ENCODE measurements around the gene MCEE.
"Not testable (repeated sequence)": the region's sequence is repeated elsewhere in the genome, so short reads cannot be mapped to it uniquely, and the experiment has no call there.

The MCEE gene

GRCh38 chr2:71130152-71130904 is at the start of gene MCEE, which contains the start of gene MPHOSPH10:
Gene MCEE, minus strand, starts transcription at chr2:71130229. Its CDS starts 10 bp downstream, at chr2:71130219.
Gene MPHOSPH10, plus strand, starts transcription at chr2:71130634. Its CDS starts 32 bp downstream, at chr2:71130666.
- no peaks in the 10 kb centered on the region for H3K27me3 Mint-ChIP-seq
- H3K27ac Mint-ChIP-seq (ENCODE audit: low read depth): no peak within 1 kb of the TSS
- peaks cover 20% of the 10 kb centered on the region for H3K36me3 Mint-ChIP-seq (ENCODE audit: insufficient read depth)
- peaks cover 15% of the 10 kb centered on the region for H3K4me1 Mint-ChIP-seq
- no peak within 1 kb of the TSS for H3K4me3 Mint-ChIP-seq
- no peaks in the 10 kb centered on the region for H3K9me3 Mint-ChIP-seq
- peak; percentile 90 for ATAC-seq (replicated peaks; ENCODE audit: extremely low read depth, poor library complexity, severe bottlenecking)
- DNase-seq (ENCODE audit: low spot score in 2 of 2): peak; percentile 82 to 83

- not testable (repeated sequence) for H3K36me3 Mint-ChIP-seq (ENCODE audit: insufficient read depth); H3K4me1 Mint-ChIP-seq
- H3K27me3 Mint-ChIP-seq: peaks cover 30% of the 10 kb centered on the region
Measured at GRCh38 chr2:71178836-71179235, 48.8 kb upstream of the MCEE start.

GRCh38 chr2:71174207-71174606 is 44.2 kb upstream of the MCEE start:
- Mint-ChIP-seq H3K9me3 (no peaks in the 10 kb centered on the region), H3K4me3 (no peak overlapping the region), H3K27ac (ENCODE audit: low read depth) (no peak overlapping the region), H3K36me3 (ENCODE audit: insufficient read depth) (no peaks in the 10 kb centered on the region), H3K4me1 (no peaks in the 10 kb centered on the region), H3K27me3 (peaks cover 30% of the 10 kb centered on the region)
- DNase-seq (ENCODE audit: low spot score in 2 of 2) (no peak), ATAC-seq (replicated peaks; ENCODE audit: extremely low read depth, poor library complexity, severe bottlenecking) (no peak)

More at GRCh38 chr2:71178836-71179235, 48.8 kb upstream of the MCEE start:
- not testable (repeated sequence) for H3K4me3 Mint-ChIP-seq; H3K9me3 Mint-ChIP-seq; DNase-seq (ENCODE audit: low spot score in 2 of 2); ATAC-seq (replicated peaks; ENCODE audit: extremely low read depth, poor library complexity, severe bottlenecking); H3K27ac Mint-ChIP-seq (ENCODE audit: low read depth)

- ATAC-seq (replicated peaks; ENCODE audit: extremely low read depth, poor library complexity, severe bottlenecking) (no peak), DNase-seq (ENCODE audit: low spot score in 2 of 2) (no peak)
- Mint-ChIP-seq H3K4me1 (no peaks in the 10 kb centered on the region), H3K27me3 (peaks cover 24% of the 10 kb centered on the region), H3K27ac (ENCODE audit: low read depth) (no peak overlapping the region), H3K36me3 (ENCODE audit: insufficient read depth) (no peaks in the 10 kb centered on the region), H3K4me3 (no peak overlapping the region), H3K9me3 (no peaks in the 10 kb centered on the region)
Measured at GRCh38 chr2:71173096-71173495, 43.1 kb upstream of the MCEE start.

GRCh38 chr2:71166812-71167211 is 36.8 kb upstream of the MCEE start:
- no peak for ATAC-seq (replicated peaks; ENCODE audit: extremely low read depth, poor library complexity, severe bottlenecking)
- H3K4me1 Mint-ChIP-seq: no peaks in the 10 kb centered on the region
- no peak overlapping the region for H3K27ac Mint-ChIP-seq (ENCODE audit: low read depth)
- H3K27me3 Mint-ChIP-seq: peaks cover 37% of the 10 kb centered on the region
- no peak overlapping the region for H3K4me3 Mint-ChIP-seq
- H3K36me3 Mint-ChIP-seq (ENCODE audit: insufficient read depth): peaks cover 5% of the 10 kb centered on the region
- H3K9me3 Mint-ChIP-seq: no peaks in the 10 kb centered on the region
- DNase-seq (ENCODE audit: low spot score in 2 of 2): no peak

GRCh38 chr2:71157124-71157793 is 27.2 kb upstream of the MCEE start:
- no peaks in the 10 kb centered on the region for H3K36me3 Mint-ChIP-seq (ENCODE audit: insufficient read depth)
- H3K4me3 Mint-ChIP-seq: no peak overlapping the region
- H3K4me1 Mint-ChIP-seq: peaks cover 7% of the 10 kb centered on the region
- peak; percentile 20 to 33 for DNase-seq (ENCODE audit: low spot score in 2 of 2)
- peaks cover 17% of the 10 kb centered on the region for H3K27me3 Mint-ChIP-seq
- no peak for ATAC-seq (replicated peaks; ENCODE audit: extremely low read depth, poor library complexity, severe bottlenecking)
- H3K9me3 Mint-ChIP-seq: no peaks in the 10 kb centered on the region
- H3K27ac Mint-ChIP-seq (ENCODE audit: low read depth): no peak overlapping the region

GRCh38 chr2:71156573-71156972 is 26.5 kb upstream of the MCEE start:
- no peak for DNase-seq (ENCODE audit: low spot score in 2 of 2)
- H3K36me3 Mint-ChIP-seq (ENCODE audit: insufficient read depth): no peaks in the 10 kb centered on the region
- H3K27ac Mint-ChIP-seq (ENCODE audit: low read depth): no peak overlapping the region
- H3K27me3 Mint-ChIP-seq: peaks cover 11% of the 10 kb centered on the region
- no peaks in the 10 kb centered on the region for H3K9me3 Mint-ChIP-seq
- H3K4me3 Mint-ChIP-seq: no peak overlapping the region
- ATAC-seq (replicated peaks; ENCODE audit: extremely low read depth, poor library complexity, severe bottlenecking): no peak
- peaks cover 7% of the 10 kb centered on the region for H3K4me1 Mint-ChIP-seq

GRCh38 chr2:71155846-71156245 is 25.8 kb upstream of the MCEE start:
- peaks cover 7% of the 10 kb centered on the region for H3K4me1 Mint-ChIP-seq
- ATAC-seq (replicated peaks; ENCODE audit: extremely low read depth, poor library complexity, severe bottlenecking): no peak
- no peak overlapping the region for H3K4me3 Mint-ChIP-seq
- H3K27ac Mint-ChIP-seq (ENCODE audit: low read depth): no peak overlapping the region
- peaks cover 2% of the 10 kb centered on the region for H3K36me3 Mint-ChIP-seq (ENCODE audit: insufficient read depth)
- DNase-seq (ENCODE audit: low spot score in 2 of 2): no peak
- H3K27me3 Mint-ChIP-seq: peaks cover 11% of the 10 kb centered on the region
- no peaks in the 10 kb centered on the region for H3K9me3 Mint-ChIP-seq

- H3K4me1 Mint-ChIP-seq: peaks cover 7% of the 10 kb centered on the region
- no peak for ATAC-seq (replicated peaks; ENCODE audit: extremely low read depth, poor library complexity, severe bottlenecking)
- no peak overlapping the region for H3K27ac Mint-ChIP-seq (ENCODE audit: low read depth)
- DNase-seq (ENCODE audit: low spot score in 2 of 2): no peak
- H3K27me3 Mint-ChIP-seq: peaks cover 11% of the 10 kb centered on the region
- H3K9me3 Mint-ChIP-seq: no peaks in the 10 kb centered on the region
- peaks cover 6% of the 10 kb centered on the region for H3K36me3 Mint-ChIP-seq (ENCODE audit: insufficient read depth)
- H3K4me3 Mint-ChIP-seq: no peak overlapping the region
Measured at GRCh38 chr2:71154798-71155197, 24.8 kb upstream of the MCEE start.

- Mint-ChIP-seq H3K27me3 (peaks cover 11% of the 10 kb centered on the region), H3K4me3 (no peak overlapping the region), H3K9me3 (no peaks in the 10 kb centered on the region), H3K4me1 (peaks cover 7% of the 10 kb centered on the region), H3K36me3 (ENCODE audit: insufficient read depth) (peaks cover 9% of the 10 kb centered on the region), H3K27ac (ENCODE audit: low read depth) (no peak overlapping the region)
- DNase-seq (ENCODE audit: low spot score in 2 of 2) (no peak), ATAC-seq (replicated peaks; ENCODE audit: extremely low read depth, poor library complexity, severe bottlenecking) (no peak)
Measured at GRCh38 chr2:71154279-71154678, 24.2 kb upstream of the MCEE start.

- DNase-seq (ENCODE audit: low spot score in 2 of 2) (no peak), ATAC-seq (replicated peaks; ENCODE audit: extremely low read depth, poor library complexity, severe bottlenecking) (no peak)
- Mint-ChIP-seq H3K4me3 (no peak overlapping the region), H3K27ac (ENCODE audit: low read depth) (no peak overlapping the region), H3K9me3 (no peaks in the 10 kb centered on the region), H3K27me3 (peaks cover 11% of the 10 kb centered on the region), H3K4me1 (peaks cover 7% of the 10 kb centered on the region), H3K36me3 (ENCODE audit: insufficient read depth) (peaks cover 15% of the 10 kb centered on the region)
Measured at GRCh38 chr2:71153585-71154224, 23.7 kb upstream of the MCEE start.

- no peak overlapping the region for H3K4me3 Mint-ChIP-seq
- peaks cover 36% of the 10 kb centered on the region for H3K36me3 Mint-ChIP-seq (ENCODE audit: insufficient read depth)
- peaks cover 11% of the 10 kb centered on the region for H3K27me3 Mint-ChIP-seq
- ATAC-seq (replicated peaks; ENCODE audit: extremely low read depth, poor library complexity, severe bottlenecking) (no peak), DNase-seq (ENCODE audit: low spot score in 2 of 2) (no peak)
- no peaks in the 10 kb centered on the region for H3K4me1 Mint-ChIP-seq
- H3K9me3 Mint-ChIP-seq: no peaks in the 10 kb centered on the region
- H3K27ac Mint-ChIP-seq (ENCODE audit: low read depth): no peak overlapping the region
Measured at GRCh38 chr2:71151620-71152019, 21.6 kb upstream of the MCEE start.
